SK-N-SH (cell line): Measurements from ENCODE around the gene NOP53. TPM values are rescaled to one million over a fixed set of nuclear protein-coding genes. Genes with fewer than 3 reads are reported as not detected.

Source experiments
- CTCF ChIA-PET: fragments of 300-600, 350-600 bp; formaldehyde crosslinking; extraction: SDS; loops from one replicate; lab custom pipeline; 2021; lab: Yijun Ruan, JAX
- POLR2A ChIA-PET: fragments of 350-600 bp; sonication (Branson Sonifier 250); formaldehyde crosslinking; extraction: SDS; loops from one replicate; lab custom pipeline; 2020; ENCODE audit warnings: antibody characterized with exemption, inconsistent platforms; lab: Yijun Ruan, JAX
- DNase-seq: peaks from one replicate; pipeline ENCODE4 v3.0.0; 2012
- H2AFZ ChIP-seq: fragments of 200-600 bp; sonication (generic); 2 replicates; pipeline ENCODE4 v1.8.1; 2016; ENCODE audit warnings: antibody characterized with exemption, mild to moderate bottlenecking, low read depth
- H3F3A ChIP-seq: fragments of 200-600 bp; sonication (generic); replicated peaks from 2 replicates; pipeline ENCODE3; 2016; ENCODE audit warnings: antibody characterized with exemption, mild to moderate bottlenecking; ENCODE audit not compliant: insufficient read depth
- H3K27ac ChIP-seq, 2 experiments: fragments of 200-500 bp in 1 of 2; fragments of 200-600 bp in 1 of 2; sonication (Bioruptor generic) in 1 of 2; sonication (generic), shearing (Covaris generic) in 1 of 2; 2 replicates each; pipeline versions ENCODE4 v1.5.1 to v1.6.1; 2014 to 2016; ENCODE audit warnings: low read depth in 2 of 2, inconsistent platforms in 1 of 2, low read length in 1 of 2, mild to moderate bottlenecking in 1 of 2, mixed read lengths in 1 of 2
- H3K27me3 ChIP-seq: fragments of 200-600 bp; sonication (generic), shearing (Covaris generic); 2 replicates; pipeline ENCODE4 v1.6.1; 2016; ENCODE audit warnings: mixed run types; ENCODE audit not compliant: insufficient read depth
- H3K36me3 ChIP-seq, 2 experiments: fragments of 200-500 bp in 1 of 2; fragments of 200-600 bp in 1 of 2; sonication (Bioruptor generic) in 1 of 2; sonication (generic) in 1 of 2; replicated peaks in 1 of 2; 2 replicates each; pipeline versions ENCODE3 to v1.5.1; 2014 to 2016; ENCODE audit warnings: low read length in 1 of 2, mild to moderate bottlenecking in 1 of 2; ENCODE audit not compliant: insufficient read depth in 2 of 2, control insufficient read depth in 1 of 2
- H3K4me1 ChIP-seq, 2 experiments: fragments of 200-500 bp in 1 of 2; fragments of 200-600 bp in 1 of 2; sonication (Bioruptor generic) in 1 of 2; sonication (generic), shearing (Covaris generic) in 1 of 2; 2 replicates each; pipeline versions ENCODE4 v1.5.1 to v1.6.1; 2014 to 2016; ENCODE audit warnings: low read depth in 1 of 2, low read length in 1 of 2, mixed run types in 1 of 2; ENCODE audit not compliant: insufficient read depth in 2 of 2, control insufficient read depth in 1 of 2
- H3K4me2 ChIP-seq: fragments of 200-600 bp; sonication (generic), shearing (Covaris generic); 2 replicates; pipeline ENCODE4 v1.6.1; 2017; ENCODE audit warnings: mixed run types
- H3K4me3 ChIP-seq, 2 experiments: fragments of 200-500 bp in 1 of 2; fragments of 200-600 bp in 1 of 2; sonication (Bioruptor generic) in 1 of 2; sonication (generic), shearing (Covaris generic) in 1 of 2; 2 replicates each; pipeline versions ENCODE4 v1.5.1 to v1.8.1; 2014 to 2016; ENCODE audit warnings: low read depth in 2 of 2, inconsistent platforms in 1 of 2, low read length in 1 of 2, mild to moderate bottlenecking in 1 of 2, mixed read lengths in 1 of 2, moderate library complexity in 1 of 2
- H3K79me2 ChIP-seq: fragments of 200-600 bp; sonication (generic); 2 replicates; pipeline ENCODE4 v1.8.1; 2017; ENCODE audit warnings: mild to moderate bottlenecking; ENCODE audit not compliant: insufficient read depth
- H3K9ac ChIP-seq: fragments of 200-600 bp; sonication (generic); 2 replicates; pipeline ENCODE4 v1.6.1; 2017; ENCODE audit warnings: mixed run types
- H3K9me2 ChIP-seq: fragments of 200-600 bp; sonication (generic); 2 replicates; pipeline ENCODE4 v1.6.1; 2017; ENCODE audit warnings: mixed run types
- H3K9me3 ChIP-seq: fragments of 200-600 bp; sonication (generic); 2 replicates; pipeline ENCODE4 v1.6.1; 2017; ENCODE audit warnings: mixed run types, mild to moderate bottlenecking, moderate library complexity
- H4K20me1 ChIP-seq: fragments of 200-600 bp; sonication (generic); 2 replicates; pipeline ENCODE4 v1.6.1; 2017; ENCODE audit warnings: mild to moderate bottlenecking, mixed run types; ENCODE audit not compliant: insufficient read depth
- EZH2phosphoT487 ChIP-seq: fragments of 200-600 bp; sonication (generic); IDR thresholded peaks from 2 replicates; pipeline ENCODE4 v1.6.1; 2017; ENCODE audit warnings: low read depth, mixed run types, mild to moderate bottlenecking, antibody characterized with exemption, moderate library complexity, borderline replicate concordance
- FOXM1 ChIP-seq: IDR thresholded peaks from 2 replicates; pipeline ENCODE4 v1.4.0; 2012; ENCODE audit warnings: low read depth, mild to moderate bottlenecking
- GABPA ChIP-seq: IDR thresholded peaks from 2 replicates; pipeline ENCODE4 v1.4.0; 2012; ENCODE audit warnings: low read depth, mild to moderate bottlenecking
- JUND ChIP-seq: IDR thresholded peaks from 2 replicates; pipeline ENCODE4 v1.4.0; 2012
- MEF2A ChIP-seq: IDR thresholded peaks from 2 replicates; pipeline ENCODE4 v1.4.0; 2012; ENCODE audit warnings: low read depth, borderline replicate concordance
- NFIC ChIP-seq: IDR thresholded peaks from 2 replicates; pipeline ENCODE4 v1.4.0; 2012; ENCODE audit warnings: borderline replicate concordance
- NRF1 ChIP-seq: IDR thresholded peaks from 2 replicates; pipeline ENCODE4 v1.6.1; 2012; ENCODE audit warnings: low read depth, mild to moderate bottlenecking, low read length
- POLR2AphosphoS5 ChIP-seq: IDR thresholded peaks from 2 replicates; pipeline ENCODE4 v1.6.1; 2012; ENCODE audit warnings: low read depth, low read length
- RAD21 ChIP-seq: IDR thresholded peaks from 2 replicates; pipeline ENCODE4 v1.6.1; 2012; ENCODE audit warnings: mild to moderate bottlenecking, low read length
- RFX5 ChIP-seq: IDR thresholded peaks from 2 replicates; pipeline ENCODE4 v1.6.1; 2012; ENCODE audit warnings: mild to moderate bottlenecking, improper control_type of control experiment, low read length
- RXRA ChIP-seq: IDR thresholded peaks from 2 replicates; pipeline ENCODE4 v1.4.0; 2012; ENCODE audit warnings: low read depth, mild to moderate bottlenecking, borderline replicate concordance
- SIN3A ChIP-seq: IDR thresholded peaks from 2 replicates; pipeline ENCODE4 v1.6.1; 2012; ENCODE audit warnings: low read depth, mild to moderate bottlenecking, low read length, moderate library complexity, borderline replicate concordance
- SMC3 ChIP-seq: IDR thresholded peaks from 2 replicates; pipeline ENCODE4 v1.6.1; 2012; ENCODE audit warnings: low read depth, low read length, improper control_type of control experiment
- TCF12 ChIP-seq: IDR thresholded peaks from 2 replicates; pipeline ENCODE4 v1.4.0; 2012
- USF1 ChIP-seq: IDR thresholded peaks from 2 replicates; pipeline ENCODE4 v1.4.0; 2012; ENCODE audit warnings: low read depth, borderline replicate concordance
- YY1 ChIP-seq: IDR thresholded peaks from 2 replicates; pipeline ENCODE4 v1.4.0; 2012; ENCODE audit warnings: low read depth, mild to moderate bottlenecking
- WGBS: methylation state at CpG from one replicate; pipeline ENCODE4 v1.1.6; 2017; ENCODE audit warnings: low lambda C conversion rate; 5-methylcytosine and 5-hydroxymethylcytosine counted together
- polyA plus RNA-seq, 3 experiments: library from polyadenylated mRNA; depleted of rRNA; stranded (reverse); fragments of >200 nt; gene quantifications; 2 replicates each; pipeline ENCODE4 v1.2.3, GENCODE V29; 2012
- TF ChIP-seq, protein P1 (sequence below): fragments of 150-350 bp; IDR thresholded peaks from 2 replicates; pipeline ENCODE4 v1.6.1; 2016; ENCODE audit warnings: mild to moderate bottlenecking, low read depth, low read length
- TF ChIP-seq, protein P2 (sequence below): IDR thresholded peaks from 2 replicates; pipeline ENCODE4; 2012
- TF ChIP-seq, protein P3 (sequence below): fragments of 150-350 bp; IDR thresholded peaks from 2 replicates; pipeline ENCODE4 v1.6.1; 2017; ENCODE audit warnings: antibody characterized with exemption, low read length, low read depth, borderline replicate concordance
- TF ChIP-seq, protein P4 (sequence below): fragments of 200-600 bp; sonication (generic); IDR thresholded peaks from 2 replicates; pipeline ENCODE4 v1.6.1; 2017; ENCODE audit warnings: antibody characterized with exemption, mild to moderate bottlenecking, moderate library complexity

NOP53 gene
- polyA plus RNA-seq, 1 of the 3 experiments (the other 2 are of a cell fraction) = 275 TPM

- H3K9me2 ChIP-seq = no peaks in the 10 kb centered on the region
- no peaks in the 10 kb centered on the region for H3K27me3 ChIP-seq
- 96% methylated on average over 3 of the region's 3 CpGs for WGBS
- H3K9ac ChIP-seq = no peak overlapping the region
- no peaks in the 10 kb centered on the region for H3K9me3 ChIP-seq
- no peak overlapping the region for H3K4me2 ChIP-seq
- H3F3A ChIP-seq = peaks cover 10% of the 10 kb centered on the region
- DNase-seq = no peak
- CTCF ChIA-PET = interaction anchor here (1.2 to 23.1 kb wide), 4 partner anchors 10 to 270 kb away, joined by 3 to 475 read pairs (median 60); partner anchors contain the start of genes EHD2 and NOP53
- H3K4me1 ChIP-seq = no peaks in the 10 kb centered on the region
- no peak overlapping the region for H3K4me3 ChIP-seq
- no peak overlapping the region for H2AFZ ChIP-seq
- H3K27ac ChIP-seq = no peak overlapping the region
- POLR2A ChIA-PET = no interaction called here
- no peaks in the 10 kb centered on the region for H4K20me1 ChIP-seq
- no peaks in the 10 kb centered on the region for H3K79me2 ChIP-seq
- peaks cover 8 to 22% of the 10 kb centered on the region in 2 experiments for H3K36me3 ChIP-seq
- no peak for TF ChIP-seq YY1
- no peak for TF ChIP-seq EZH2phosphoT487
- no peak for TF ChIP-seq RXRA
- no peak for TF ChIP-seq MEF2A
- TF ChIP-seq SIN3A = no peak
- no peak for TF ChIP-seq SMC3
- TF ChIP-seq JUND = no peak
- TF ChIP-seq NRF1 = no peak
- TF ChIP-seq, protein P1, sequence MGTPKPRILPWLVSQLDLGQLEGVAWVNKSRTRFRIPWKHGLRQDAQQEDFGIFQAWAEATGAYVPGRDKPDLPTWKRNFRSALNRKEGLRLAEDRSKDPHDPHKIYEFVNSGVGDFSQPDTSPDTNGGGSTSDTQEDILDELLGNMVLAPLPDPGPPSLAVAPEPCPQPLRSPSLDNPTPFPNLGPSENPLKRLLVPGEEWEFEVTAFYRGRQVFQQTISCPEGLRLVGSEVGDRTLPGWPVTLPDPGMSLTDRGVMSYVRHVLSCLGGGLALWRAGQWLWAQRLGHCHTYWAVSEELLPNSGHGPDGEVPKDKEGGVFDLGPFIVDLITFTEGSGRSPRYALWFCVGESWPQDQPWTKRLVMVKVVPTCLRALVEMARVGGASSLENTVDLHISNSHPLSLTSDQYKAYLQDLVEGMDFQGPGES = no peak
- TF ChIP-seq RFX5 = no peak
- TF ChIP-seq FOXM1 = no peak
- TF ChIP-seq, protein P2, sequence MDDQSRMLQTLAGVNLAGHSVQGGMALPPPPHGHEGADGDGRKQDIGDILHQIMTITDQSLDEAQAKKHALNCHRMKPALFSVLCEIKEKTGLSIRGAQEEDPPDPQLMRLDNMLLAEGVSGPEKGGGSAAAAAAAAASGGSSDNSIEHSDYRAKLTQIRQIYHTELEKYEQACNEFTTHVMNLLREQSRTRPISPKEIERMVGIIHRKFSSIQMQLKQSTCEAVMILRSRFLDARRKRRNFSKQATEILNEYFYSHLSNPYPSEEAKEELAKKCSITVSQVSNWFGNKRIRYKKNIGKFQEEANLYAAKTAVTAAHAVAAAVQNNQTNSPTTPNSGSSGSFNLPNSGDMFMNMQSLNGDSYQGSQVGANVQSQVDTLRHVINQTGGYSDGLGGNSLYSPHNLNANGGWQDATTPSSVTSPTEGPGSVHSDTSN = no peak
- TF ChIP-seq POLR2AphosphoS5 = no peak
- TF ChIP-seq, protein P3, sequence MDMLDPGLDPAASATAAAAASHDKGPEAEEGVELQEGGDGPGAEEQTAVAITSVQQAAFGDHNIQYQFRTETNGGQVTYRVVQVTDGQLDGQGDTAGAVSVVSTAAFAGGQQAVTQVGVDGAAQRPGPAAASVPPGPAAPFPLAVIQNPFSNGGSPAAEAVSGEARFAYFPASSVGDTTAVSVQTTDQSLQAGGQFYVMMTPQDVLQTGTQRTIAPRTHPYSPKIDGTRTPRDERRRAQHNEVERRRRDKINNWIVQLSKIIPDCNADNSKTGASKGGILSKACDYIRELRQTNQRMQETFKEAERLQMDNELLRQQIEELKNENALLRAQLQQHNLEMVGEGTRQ = no peak
- TF ChIP-seq TCF12 = no peak
- TF ChIP-seq GABPA = no peak
- no peak for TF ChIP-seq USF1
- TF ChIP-seq, protein P4, sequence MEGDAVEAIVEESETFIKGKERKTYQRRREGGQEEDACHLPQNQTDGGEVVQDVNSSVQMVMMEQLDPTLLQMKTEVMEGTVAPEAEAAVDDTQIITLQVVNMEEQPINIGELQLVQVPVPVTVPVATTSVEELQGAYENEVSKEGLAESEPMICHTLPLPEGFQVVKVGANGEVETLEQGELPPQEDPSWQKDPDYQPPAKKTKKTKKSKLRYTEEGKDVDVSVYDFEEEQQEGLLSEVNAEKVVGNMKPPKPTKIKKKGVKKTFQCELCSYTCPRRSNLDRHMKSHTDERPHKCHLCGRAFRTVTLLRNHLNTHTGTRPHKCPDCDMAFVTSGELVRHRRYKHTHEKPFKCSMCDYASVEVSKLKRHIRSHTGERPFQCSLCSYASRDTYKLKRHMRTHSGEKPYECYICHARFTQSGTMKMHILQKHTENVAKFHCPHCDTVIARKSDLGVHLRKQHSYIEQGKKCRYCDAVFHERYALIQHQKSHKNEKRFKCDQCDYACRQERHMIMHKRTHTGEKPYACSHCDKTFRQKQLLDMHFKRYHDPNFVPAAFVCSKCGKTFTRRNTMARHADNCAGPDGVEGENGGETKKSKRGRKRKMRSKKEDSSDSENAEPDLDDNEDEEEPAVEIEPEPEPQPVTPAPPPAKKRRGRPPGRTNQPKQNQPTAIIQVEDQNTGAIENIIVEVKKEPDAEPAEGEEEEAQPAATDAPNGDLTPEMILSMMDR = no peak
- TF ChIP-seq RAD21 = no peak
- no peak for TF ChIP-seq NFIC
- TF ChIP-seq, all 33 proteins: peak for 0
Observed at GRCh38 chr19:47704656-47705055, 40.7 kb upstream of the NOP53 start.
